ENCODE measurements around the gene TRIM5.
A peak's percentile ranks its signal among the peaks of the same experiment; 100 is the strongest.

TRIM5 gene

DNA sequence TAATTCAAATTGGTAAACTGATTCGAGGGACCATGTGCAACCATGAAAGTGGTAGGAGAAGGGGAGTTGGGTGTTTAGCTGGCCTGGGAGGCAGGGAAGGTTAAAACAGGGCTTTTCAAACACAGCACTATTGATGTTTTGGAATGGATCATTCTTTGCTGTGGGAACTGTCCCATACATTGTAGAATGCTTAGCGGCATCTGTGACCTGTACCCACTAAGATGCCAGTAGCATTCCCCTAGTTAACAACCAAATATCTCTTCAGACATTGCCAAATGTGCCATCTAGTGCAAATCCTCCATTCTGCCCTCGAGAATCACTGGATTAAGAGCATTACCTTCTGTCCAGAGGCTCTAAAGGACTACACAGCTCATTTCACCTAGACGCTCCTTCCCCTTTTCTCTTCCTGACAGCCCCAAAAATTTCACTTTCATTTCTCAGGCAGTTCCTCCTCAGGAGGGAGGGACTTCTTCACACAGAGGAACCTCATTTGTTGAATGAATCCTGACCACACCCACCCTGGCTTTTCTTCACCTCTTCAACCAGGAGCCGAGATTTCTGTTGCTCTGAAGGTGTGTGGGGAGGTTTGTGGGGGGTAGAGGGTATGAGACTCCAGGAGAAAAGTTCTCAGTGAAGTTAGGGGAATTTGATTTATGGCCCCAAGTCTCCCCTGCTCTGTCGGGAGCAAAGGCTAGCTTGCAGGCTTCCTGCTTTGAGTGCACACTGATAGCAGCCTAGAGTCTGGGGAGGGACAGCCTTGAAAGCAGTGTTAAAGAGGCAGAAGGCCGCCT, 60.2 kb downstream of the TRIM5 start, which contains the start of gene TRIM34:
Gene TRIM34, plus strand, starts transcription at position 513 of the 791 bp plus-strand sequence. CDS start 7,331 bp downstream, outside the sequence.
- peak; percentile 41 for DNase-seq (ENCODE audit: low read depth)

GRCh38 chr11:5622802-5623201, 62.1 kb downstream of the TRIM5 start:
- no peak for DNase-seq (ENCODE audit: low read depth)

- DNase-seq (ENCODE audit: low read depth) = no peak
Observed at GRCh38 chr11:5621580-5621979, 63.3 kb downstream of the TRIM5 start.

DNA sequence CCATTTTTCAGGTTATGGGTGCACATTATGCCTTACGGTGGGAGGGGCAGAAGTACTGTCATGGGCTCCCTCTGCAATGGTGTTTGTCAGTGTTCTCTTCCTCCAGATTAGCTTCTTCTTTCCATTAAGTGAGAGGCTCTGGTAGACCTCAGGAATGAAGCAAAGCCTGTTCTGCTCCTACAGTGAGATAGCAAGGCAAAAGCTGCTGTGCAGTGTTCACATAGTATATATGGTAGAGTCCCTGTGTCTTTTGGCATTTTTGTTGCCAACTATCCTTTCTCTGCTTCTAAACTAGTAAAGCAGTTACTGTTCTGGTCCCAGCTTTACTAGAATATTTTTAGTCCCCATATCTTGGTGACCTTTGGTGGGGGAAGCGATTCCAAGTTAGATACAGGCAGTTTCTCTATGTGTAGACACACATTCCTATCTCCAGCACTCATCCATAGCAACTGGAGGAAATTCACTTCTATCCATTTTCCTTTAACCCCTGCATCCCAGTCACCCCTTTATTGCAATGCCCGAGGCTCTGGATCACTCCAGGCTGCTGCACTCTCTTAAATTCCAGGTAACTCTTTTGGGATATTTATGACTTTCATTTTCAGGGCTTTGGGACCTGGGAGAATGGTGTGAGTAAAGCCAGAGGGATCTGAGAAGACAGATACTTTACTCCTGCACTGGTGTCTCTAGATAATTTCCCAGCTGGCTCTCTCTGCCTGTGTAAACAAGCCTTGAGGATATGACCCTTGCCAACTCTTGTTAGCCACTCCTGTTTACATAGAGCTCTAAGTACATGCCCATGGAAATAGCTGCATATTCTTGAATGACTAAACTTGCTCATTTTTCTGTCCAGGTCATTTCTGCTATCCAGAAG, 64.0 kb downstream of the TRIM5 start:
- no peak for DNase-seq (ENCODE audit: low read depth)

DNA sequence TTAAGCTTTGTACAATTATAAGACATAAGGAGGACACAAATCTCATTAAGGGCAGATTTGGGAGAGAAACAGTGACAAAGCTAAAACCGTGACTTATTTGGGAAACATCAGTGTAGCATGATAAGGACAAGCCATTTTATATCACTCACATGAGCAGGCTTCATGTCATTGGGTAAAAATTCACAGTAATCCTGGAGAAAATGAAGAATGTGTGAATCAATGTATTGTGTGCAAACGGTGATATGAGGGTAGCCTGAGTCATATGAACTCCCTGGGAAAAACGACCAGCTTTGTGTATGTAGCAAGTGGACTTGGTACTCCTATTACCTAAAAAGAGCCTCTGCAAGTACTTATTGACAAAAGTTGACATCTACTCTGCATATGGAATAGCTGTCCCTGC, 66.1 kb downstream of the TRIM5 start:
- no peak for DNase-seq (ENCODE audit: low read depth)

Measured in activated T-cell treated with anti-CD3 and anti-CD28 coated beads for 1 hour (primary cell).